ENCODE results near the gene SCT. TPM values are rescaled to one million over a fixed set of nuclear protein-coding genes. Genes with fewer than 3 reads are reported as not detected.

Gene SCT
- total RNA-seq, 2 donors from 2014 or later: not detected

DNA sequence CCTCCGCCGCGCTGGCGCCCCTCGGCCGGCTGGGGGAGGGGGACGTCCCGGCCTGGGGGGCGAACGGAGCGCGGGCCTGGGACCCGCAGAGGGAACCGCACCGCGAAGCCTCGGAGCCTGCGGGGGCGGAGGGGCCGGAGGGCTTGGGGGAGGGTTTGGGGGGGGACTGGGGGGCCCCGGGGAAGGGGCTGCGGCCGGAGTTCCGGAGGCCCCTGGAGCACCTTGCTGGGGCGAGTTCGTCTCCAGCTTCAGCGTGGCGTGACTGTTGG lies 261 bp upstream of the SCT start:
- TF ChIP-seq POLR2A (IDR thresholded peaks at IDR 0.05) (no peak), POLR2AphosphoS5 (IDR thresholded peaks at IDR 0.05) (no peak)
- TF ChIP-seq, protein P1, sequence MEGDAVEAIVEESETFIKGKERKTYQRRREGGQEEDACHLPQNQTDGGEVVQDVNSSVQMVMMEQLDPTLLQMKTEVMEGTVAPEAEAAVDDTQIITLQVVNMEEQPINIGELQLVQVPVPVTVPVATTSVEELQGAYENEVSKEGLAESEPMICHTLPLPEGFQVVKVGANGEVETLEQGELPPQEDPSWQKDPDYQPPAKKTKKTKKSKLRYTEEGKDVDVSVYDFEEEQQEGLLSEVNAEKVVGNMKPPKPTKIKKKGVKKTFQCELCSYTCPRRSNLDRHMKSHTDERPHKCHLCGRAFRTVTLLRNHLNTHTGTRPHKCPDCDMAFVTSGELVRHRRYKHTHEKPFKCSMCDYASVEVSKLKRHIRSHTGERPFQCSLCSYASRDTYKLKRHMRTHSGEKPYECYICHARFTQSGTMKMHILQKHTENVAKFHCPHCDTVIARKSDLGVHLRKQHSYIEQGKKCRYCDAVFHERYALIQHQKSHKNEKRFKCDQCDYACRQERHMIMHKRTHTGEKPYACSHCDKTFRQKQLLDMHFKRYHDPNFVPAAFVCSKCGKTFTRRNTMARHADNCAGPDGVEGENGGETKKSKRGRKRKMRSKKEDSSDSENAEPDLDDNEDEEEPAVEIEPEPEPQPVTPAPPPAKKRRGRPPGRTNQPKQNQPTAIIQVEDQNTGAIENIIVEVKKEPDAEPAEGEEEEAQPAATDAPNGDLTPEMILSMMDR (IDR thresholded peaks at IDR 0.05): no peak
- intact Hi-C loops (cut with DNase I): no loop called here
- 31% methylated on average over 20 of the region's 28 CpGs for WGBS

GRCh38 chr11:625636-626268 lies 1.2 kb downstream of the SCT start:
- Histone ChIP-seq H3K4me3 (no peak overlapping the region), H3K36me3 (no peaks in the 10 kb centered on the region), H3K9me3 (no peaks in the 10 kb centered on the region), H3K4me1 (replicated peaks) (no peaks in the 10 kb centered on the region), H3K27me3 (replicated peaks; ENCODE audit: insufficient read depth) (no peaks in the 10 kb centered on the region), H3K27ac (no peak overlapping the region)
- WGBS: 83% methylated on average over 22 of the region's 22 CpGs
- DNase-seq (ENCODE audit: low spot score): no peak
- no peak for TF ChIP-seq POLR2A (IDR thresholded peaks at IDR 0.05)
- TF ChIP-seq, protein P1 (IDR thresholded peaks at IDR 0.05): no peak
- no peak for TF ChIP-seq POLR2AphosphoS5 (IDR thresholded peaks at IDR 0.05)
- intact Hi-C loops (cut with DNase I): no loop called here

More for the DNA sequence above, 261 bp upstream of the SCT start:
- DNase-seq (ENCODE audit: low spot score): no peak
- H3K27me3 ChIP-seq (replicated peaks; ENCODE audit: insufficient read depth): no peaks in the 10 kb centered on the region
- no peak overlapping the region for H3K27ac ChIP-seq
- no peaks in the 10 kb centered on the region for H3K9me3 ChIP-seq
- no peak overlapping the region for H3K4me3 ChIP-seq
- no peaks in the 10 kb centered on the region for H3K36me3 ChIP-seq
- H3K4me1 ChIP-seq (replicated peaks): no peaks in the 10 kb centered on the region

DNA sequence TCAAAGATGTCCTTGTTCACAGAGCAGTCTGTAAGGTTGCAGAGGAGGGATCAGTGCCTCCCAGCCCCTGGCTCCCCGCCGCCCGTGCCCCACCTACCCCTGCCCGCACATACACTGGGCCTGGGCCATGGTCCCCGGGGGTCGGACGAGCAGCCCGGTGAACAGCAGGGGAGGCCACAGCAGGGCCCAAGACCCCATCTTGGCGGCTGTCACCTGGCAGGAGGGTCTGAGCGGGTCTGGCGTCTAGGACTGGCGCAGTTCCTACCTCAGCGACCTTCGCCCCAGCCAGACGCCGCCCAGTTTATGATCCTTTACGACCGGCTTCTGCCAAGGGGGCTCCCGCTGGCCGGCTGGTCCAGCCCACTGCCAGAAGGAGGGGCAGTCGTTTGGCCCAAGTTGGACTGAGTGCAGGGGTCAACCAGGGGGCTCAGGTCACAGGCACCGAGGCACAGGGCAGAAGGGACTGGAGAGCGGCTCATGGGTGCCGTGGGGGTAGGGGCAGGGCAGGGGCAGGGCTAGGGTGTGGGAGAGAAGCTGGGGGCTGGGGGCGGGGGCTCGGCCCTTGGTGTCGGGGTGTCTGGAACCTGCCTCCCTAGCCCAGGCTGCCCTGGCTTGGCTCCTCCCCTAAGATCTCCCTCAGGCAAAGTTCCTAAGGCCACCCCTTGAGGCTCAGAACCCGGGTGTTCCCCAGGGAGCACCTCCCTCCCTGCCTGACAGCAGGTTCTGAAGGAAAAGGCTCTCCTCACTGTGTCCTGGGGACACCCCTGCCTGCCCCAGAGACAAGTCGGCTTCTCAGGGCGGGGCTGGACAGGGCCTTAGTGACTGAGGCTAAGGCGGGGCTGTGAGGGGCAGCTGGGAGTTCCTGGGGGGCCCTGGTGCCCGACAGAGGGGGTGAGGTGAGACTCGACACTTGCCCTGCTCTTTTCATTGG lies 2.0 kb downstream of the SCT start, which contains the start of gene CDHR5:
TSS of gene CDHR5 (minus strand) at position 251 of the 931 bp plus-strand sequence. CDS start at position 198, 53 bp downstream.
- intact Hi-C loops (cut with DNase I): no loop called here
- no peaks in the 10 kb centered on the region for H3K27me3 ChIP-seq (replicated peaks; ENCODE audit: insufficient read depth)
- 78% methylated on average over 30 of the region's 33 CpGs for WGBS
- no peaks in the 10 kb centered on the region for H3K36me3 ChIP-seq
- TF ChIP-seq POLR2A (IDR thresholded peaks at IDR 0.05) (no peak), POLR2AphosphoS5 (IDR thresholded peaks at IDR 0.05) (no peak)
- TF ChIP-seq, protein P1 (IDR thresholded peaks at IDR 0.05): no peak
- H3K9me3 ChIP-seq: no peaks in the 10 kb centered on the region
- no peak for DNase-seq (ENCODE audit: low spot score)
- H3K4me1 ChIP-seq (replicated peaks): no peaks in the 10 kb centered on the region
- no peak within 1 kb of the TSS for H3K4me3 ChIP-seq
- no peak within 1 kb of the TSS for H3K27ac ChIP-seq

GRCh38 chr11:623999-624704 lies 2.8 kb downstream of the SCT start:
- Histone ChIP-seq H3K4me1 (replicated peaks) (no peaks in the 10 kb centered on the region), H3K27ac (no peak overlapping the region), H3K9me3 (no peaks in the 10 kb centered on the region), H3K27me3 (replicated peaks; ENCODE audit: insufficient read depth) (no peaks in the 10 kb centered on the region), H3K4me3 (no peak overlapping the region), H3K36me3 (no peaks in the 10 kb centered on the region)
- TF ChIP-seq, protein P1 (IDR thresholded peaks at IDR 0.05): no peak
- TF ChIP-seq POLR2A (IDR thresholded peaks at IDR 0.05) (no peak), POLR2AphosphoS5 (IDR thresholded peaks at IDR 0.05) (no peak)
- WGBS: 84% methylated on average over 11 of the region's 25 CpGs
- no peak for DNase-seq (ENCODE audit: low spot score)
- intact Hi-C loops (cut with DNase I): no loop called here
